MCF 10A (cell line): ENCODE results near the gene NPW. TPM values are rescaled to one million over a fixed set of nuclear protein-coding genes. Genes with fewer than 3 reads are reported as not detected.

ENCODE experiments used
- BruUV-seq: library from RNA; stranded (reverse); fragments of 400-500 nt; replicated peaks from 2 replicates; lab custom pipeline; 2021; lab: Mats Ljungman, UMichigan
- CTCF ChIA-PET: fragments of 300-600 bp; sonication (Branson Sonifier 250); formaldehyde crosslinking; extraction: SDS; loops from one replicate; lab custom pipeline; 2021; ENCODE audit warnings: antibody characterized with exemption, inconsistent platforms; lab: Yijun Ruan, JAX
- POLR2A ChIA-PET: fragments of 300-600, 350-650 bp; sonication (Branson Sonifier 250); formaldehyde crosslinking; extraction: SDS; loops from one replicate; lab custom pipeline; 2020; ENCODE audit warnings: antibody characterized with exemption, inconsistent platforms; lab: Yijun Ruan, JAX
- DNase-seq: peaks from one replicate; pipeline ENCODE4 v3.0.0-alpha.2; 2018; ENCODE audit not compliant: unreplicated experiment
- H3K27ac Mint-ChIP-seq: one replicate; pipeline ENCODE4 v1.8.0; 2022; ENCODE audit warnings: mild to moderate bottlenecking, low read depth, mixed read lengths; ENCODE audit not compliant: unreplicated experiment
- H3K27me3 Mint-ChIP-seq: one replicate; pipeline ENCODE4 v1.8.0; 2022; ENCODE audit warnings: mixed read lengths; ENCODE audit not compliant: insufficient read depth, unreplicated experiment
- H3K36me3 Mint-ChIP-seq: one replicate; pipeline ENCODE4 v1.8.0; 2022; ENCODE audit warnings: mild to moderate bottlenecking, moderate library complexity, mixed read lengths; ENCODE audit not compliant: insufficient read depth, unreplicated experiment
- H3K4me1 Mint-ChIP-seq: one replicate; pipeline ENCODE4 v1.8.0; 2022; ENCODE audit warnings: mixed read lengths; ENCODE audit not compliant: insufficient read depth, unreplicated experiment
- H3K4me3 Mint-ChIP-seq: one replicate; pipeline ENCODE4 v1.8.0; 2022; ENCODE audit warnings: mild to moderate bottlenecking, moderate library complexity, mixed read lengths; ENCODE audit not compliant: unreplicated experiment
- H3K9me3 Mint-ChIP-seq: one replicate; pipeline ENCODE4 v1.8.0; 2022; ENCODE audit warnings: mixed read lengths; ENCODE audit not compliant: unreplicated experiment
- CTCF ChIP-seq: fragments of 200-600 bp; IDR thresholded peaks from one replicate; pipeline ENCODE4 v1.8.0; 2022; ENCODE audit warnings: antibody characterized with exemption, mild to moderate bottlenecking; ENCODE audit not compliant: unreplicated experiment
- intact Hi-C: fragments of 100-400 bp; cut with micrococcal nuclease; formaldehyde crosslinking; loops from 2 replicates; pipeline ENCODE4 v1.14.1; 2022
- total RNA-seq: library from RNA; stranded (reverse); gene quantifications from 2 replicates; pipeline ENCODE4 v1.2.3, GENCODE V29; 2022

NPW gene
- total RNA-seq, 1 experiment from 2014 or later = 4.9 TPM

GRCh38 chr16:2035431-2036199, 16.0 kb downstream of the NPW start:
- Mint-ChIP-seq H3K36me3 (peaks cover 4% of the 10 kb centered on the region), H3K27ac (no peak overlapping the region), H3K27me3 (no peaks in the 10 kb centered on the region), H3K4me3 (no peak overlapping the region), H3K9me3 (no peaks in the 10 kb centered on the region), H3K4me1 (no peaks in the 10 kb centered on the region)
- no peak for TF ChIP-seq CTCF
- intact Hi-C loops = no loop called here
- ChIA-PET CTCF (interaction anchor here (0.6 to 1.2 kb wide), 2 partner anchors 20 to 106 kb away, joined by 6 to 7 read pairs; no protein-coding TSS in a partner anchor), POLR2A (no interaction called here)
- no TSS peak for BruUV-seq
- DNase-seq = no peak

- no peaks in the 10 kb centered on the region for H3K27me3 Mint-ChIP-seq
Measured at GRCh38 chr16:2036200-2036966, 16.8 kb downstream of the NPW start.

GRCh38 chr16:2037115-2037514, 17.5 kb downstream of the NPW start:
- no peak overlapping the region for H3K27ac Mint-ChIP-seq
- ChIA-PET POLR2A (interaction anchor here (0.7 kb wide), 1 partner anchor 226 kb away, joined by 4 read pairs; no protein-coding TSS in a partner anchor), CTCF (no interaction called here)
- no peaks in the 10 kb centered on the region for H3K27me3 Mint-ChIP-seq
- H3K4me3 Mint-ChIP-seq = no peak overlapping the region
- no TSS peak for BruUV-seq
- no peak for TF ChIP-seq CTCF
- no peaks in the 10 kb centered on the region for H3K4me1 Mint-ChIP-seq
- intact Hi-C loops = no loop called here
- DNase-seq = no peak
- H3K36me3 Mint-ChIP-seq = no peaks in the 10 kb centered on the region
- no peaks in the 10 kb centered on the region for H3K9me3 Mint-ChIP-seq

More at GRCh38 chr16:2036200-2036966, 16.8 kb downstream of the NPW start:
- BruUV-seq = no TSS peak
- Mint-ChIP-seq H3K36me3 (no peaks in the 10 kb centered on the region), H3K27ac (no peak overlapping the region), H3K4me3 (no peak overlapping the region), H3K4me1 (no peaks in the 10 kb centered on the region), H3K9me3 (no peaks in the 10 kb centered on the region)
- POLR2A ChIA-PET = no interaction called here
- CTCF ChIA-PET = interaction anchor here (0.8 to 1.2 kb wide), 2 partner anchors 9 to 19 kb away, joined by 3 to 6 read pairs; no protein-coding TSS in a partner anchor
- intact Hi-C loops = no loop called here
- no peak for DNase-seq
- no peak for TF ChIP-seq CTCF
